ENCODE results near the gene TAX1BP1.

The TAX1BP1 gene

GRCh38 chr7:27871086-27871485 lies 131.1 kb downstream of the TAX1BP1 start:
- no peak overlapping the region for H3K27ac ChIP-seq
- TF ChIP-seq CTCF (conservative IDR thresholded peaks at IDR 0.05): no peak

- no peak for TF ChIP-seq CTCF (conservative IDR thresholded peaks at IDR 0.05)
- H3K27ac ChIP-seq: peak overlapping the region; percentile 27; the same call in 1 of the 2 replicates
Observed at GRCh38 chr7:27871866-27872265, 131.9 kb downstream of the TAX1BP1 start.

- TF ChIP-seq CTCF (conservative IDR thresholded peaks at IDR 0.05): no peak
Observed at GRCh38 chr7:27872356-27873275, 132.7 kb downstream of the TAX1BP1 start.

GRCh38 chr7:27873981-27874957 lies 134.3 kb downstream of the TAX1BP1 start:
- no peak for TF ChIP-seq CTCF (conservative IDR thresholded peaks at IDR 0.05)
- H3K27ac ChIP-seq: peak overlapping the region; percentile 18; the same call in 1 of the 2 replicates

More at GRCh38 chr7:27872356-27873275, 132.7 kb downstream of the TAX1BP1 start:
- peak overlapping the region; percentile 27; the same call in 1 of the 2 replicates for H3K27ac ChIP-seq

GRCh38 chr7:27875061-27875460 lies 135.1 kb downstream of the TAX1BP1 start:
- H3K27ac ChIP-seq: peak overlapping the region; percentile 18; the same call in 1 of the 2 replicates
- TF ChIP-seq CTCF (conservative IDR thresholded peaks at IDR 0.05): no peak

- no peak overlapping the region for H3K27ac ChIP-seq
- TF ChIP-seq CTCF (conservative IDR thresholded peaks at IDR 0.05): no peak
Observed at GRCh38 chr7:27875832-27876231, 135.9 kb downstream of the TAX1BP1 start.

GRCh38 chr7:27876756-27877155 lies 136.8 kb downstream of the TAX1BP1 start:
- TF ChIP-seq CTCF (conservative IDR thresholded peaks at IDR 0.05): no peak
- no peak overlapping the region for H3K27ac ChIP-seq

Measured in VCaP (cell line).